H1 (cell line): ENCODE measurements around the gene ATP13A2. TPM values are rescaled to one million over a fixed set of nuclear protein-coding genes. Genes with fewer than 3 reads are reported as not detected.

Experiments used
- CTCF ChIA-PET: fragments of 300-600 bp; sonication (Branson Sonifier 250); formaldehyde crosslinking; loops from one replicate; lab custom pipeline; 2021; ENCODE audit not compliant: partially characterized antibody; lab: Charles Lee
- POLR2A ChIA-PET: fragments of 300-600 bp; sonication (Branson Sonifier 250); formaldehyde crosslinking; loops from one replicate; lab custom pipeline; 2021; ENCODE audit warnings: inconsistent platforms; ENCODE audit not compliant: partially characterized antibody; lab: Charles Lee
- DNase-seq, 2 experiments: peaks; one replicate each; pipeline versions ENCODE4 v3.0.0 to v3.0.0-alpha.2; 2010 to 2022; ENCODE audit warnings: low spot score in 2 of 2, low read depth in 1 of 2, mixed read lengths in 1 of 2
- FAIRE-seq: peaks from 2 replicates; lab custom pipeline; 2011; peaks lifted over from hg19 to GRCh38; lab: Jason Lieb, UNC
- H2AFZ ChIP-seq: 2 replicates; pipeline ENCODE4 v1.8.1; 2012; ENCODE audit warnings: low read length, inconsistent platforms
- H2AK5ac ChIP-seq: 2 replicates; pipeline ENCODE4 v1.6.1; 2013; ENCODE audit warnings: low read depth, low read length
- H2BK120ac ChIP-seq: replicated peaks from 2 replicates; pipeline ENCODE3; 2013; ENCODE audit warnings: low read depth, low read length, inconsistent platforms
- H2BK12ac ChIP-seq: 2 replicates; pipeline ENCODE4 v1.6.1; 2013; ENCODE audit warnings: low read depth, low read length
- H2BK15ac ChIP-seq: 2 replicates; pipeline ENCODE4 v1.6.1; 2013; ENCODE audit warnings: low read length
- H2BK20ac ChIP-seq: 2 replicates; pipeline ENCODE4 v1.6.1; 2013; ENCODE audit warnings: low read length
- H2BK5ac ChIP-seq: 2 replicates; pipeline ENCODE4 v1.6.1; 2013; ENCODE audit warnings: low read depth, low read length
- H3K14ac ChIP-seq: 2 replicates; pipeline ENCODE4 v1.6.1; 2013; ENCODE audit warnings: inconsistent platforms; ENCODE audit not compliant: insufficient read length
- H3K18ac ChIP-seq: 2 replicates; pipeline ENCODE4 v1.6.1; 2013; ENCODE audit warnings: low read length; ENCODE audit errors: extremely low read depth
- H3K23ac ChIP-seq: 2 replicates; pipeline ENCODE4 v1.6.1; 2013; ENCODE audit warnings: inconsistent platforms; ENCODE audit not compliant: insufficient read length
- H3K23me2 ChIP-seq: 2 replicates; pipeline ENCODE4 v1.6.1; 2013; ENCODE audit warnings: low read depth, low read length
- H3K27ac ChIP-seq: 2 replicates; pipeline ENCODE4 v1.6.1; 2011; ENCODE audit warnings: low read depth, low read length, inconsistent platforms
- H3K27me3 ChIP-seq, 4 experiments: replicated peaks in 1 of 4; 1 replicate in 1 of 4; 2 replicates in 3 of 4; pipeline versions ENCODE4 v1.6.1 to v1.8.1; 2011 to 2013; ENCODE audit warnings: low read length in 3 of 4, mild to moderate bottlenecking in 3 of 4, inconsistent platforms in 2 of 4, mixed read lengths in 2 of 4, moderate library complexity in 1 of 4; ENCODE audit not compliant: control insufficient read depth in 3 of 4, insufficient read depth in 3 of 4; ENCODE audit errors: extremely low read depth in 1 of 4
- H3K36me3 ChIP-seq, 4 experiments: 2 replicates each; pipeline versions ENCODE4 v1.6.1 to v1.8.1; 2011 to 2013; ENCODE audit warnings: mild to moderate bottlenecking in 4 of 4, low read length in 3 of 4, moderate library complexity in 2 of 4, control low read depth in 1 of 4, inconsistent platforms in 1 of 4; ENCODE audit not compliant: insufficient read depth in 4 of 4, control insufficient read depth in 2 of 4
- H3K4ac ChIP-seq: replicated peaks from 2 replicates; pipeline ENCODE3; 2013; ENCODE audit warnings: low read length, low read depth, mixed read lengths, inconsistent platforms; ENCODE audit not compliant: insufficient read length
- H3K4me1 ChIP-seq, 4 experiments: replicated peaks in 1 of 4; 1 replicate in 1 of 4; 2 replicates in 3 of 4; pipeline versions ENCODE4 v1.6.1 to v1.8.1; 2011 to 2013; ENCODE audit warnings: low read length in 3 of 4, inconsistent platforms in 2 of 4, mixed read lengths in 1 of 4; ENCODE audit not compliant: insufficient read depth in 4 of 4, control insufficient read depth in 3 of 4
- H3K4me2 ChIP-seq, 2 experiments: 2 replicates each; pipeline versions ENCODE4 v1.6.1 to v1.8.1; 2011 to 2013; ENCODE audit warnings: low read depth in 2 of 2, low read length in 2 of 2, control low read depth in 1 of 2, inconsistent platforms in 1 of 2, mild to moderate bottlenecking in 1 of 2; ENCODE audit not compliant: insufficient read depth in 1 of 2
- H3K4me3 ChIP-seq, 4 experiments: fragments of 200-600, 300-600 bp in 1 of 4; sonication (generic), shearing (Covaris generic), sonication (Bioruptor Twin) in 1 of 4; 2 replicates each; pipeline versions ENCODE4 v1.5.1 to v1.8.1; 2011 to 2016; ENCODE audit warnings: low read length in 4 of 4, low read depth in 3 of 4, control low read depth in 2 of 4, inconsistent platforms in 2 of 4, mild to moderate bottlenecking in 2 of 4, mixed read lengths in 1 of 4, moderate library complexity in 1 of 4; ENCODE audit not compliant: insufficient read depth in 2 of 4; ENCODE audit errors: extremely low read depth in 1 of 4
- H3K56ac ChIP-seq: replicated peaks from 2 replicates; pipeline ENCODE3; 2013; ENCODE audit warnings: low read depth, mild to moderate bottlenecking, mixed read lengths, low read length, inconsistent platforms; ENCODE audit not compliant: insufficient read length
- H3K79me1 ChIP-seq: 2 replicates; pipeline ENCODE4 v1.6.1; 2013; ENCODE audit warnings: low read depth, low read length, control low read depth
- H3K79me2 ChIP-seq, 2 experiments: 2 replicates each; pipeline versions ENCODE4 v1.6.1 to v1.8.1; 2012 to 2013; ENCODE audit warnings: low read length in 2 of 2, mild to moderate bottlenecking in 2 of 2, inconsistent platforms in 1 of 2; ENCODE audit not compliant: insufficient read depth in 2 of 2, control insufficient read depth in 1 of 2
- H3K9ac ChIP-seq, 4 experiments: replicated peaks in 1 of 4; 1 replicate in 1 of 4; 2 replicates in 3 of 4; pipeline versions ENCODE4 v1.6.1 to v1.8.1; 2011 to 2013; ENCODE audit warnings: low read depth in 3 of 4, low read length in 3 of 4, control low read depth in 2 of 4, mild to moderate bottlenecking in 2 of 4, moderate library complexity in 2 of 4, inconsistent platforms in 1 of 4; ENCODE audit errors: extremely low read depth in 1 of 4
- H3K9me3 ChIP-seq, 2 experiments: 2 replicates each; pipeline versions ENCODE4 v1.6.1 to v1.8.1; 2012 to 2013; ENCODE audit warnings: mild to moderate bottlenecking in 2 of 2, moderate library complexity in 2 of 2, control low read depth in 1 of 2, inconsistent platforms in 1 of 2, low read depth in 1 of 2, low read length in 1 of 2, mixed read lengths in 1 of 2; ENCODE audit not compliant: insufficient read depth in 2 of 2
- H4K20me1 ChIP-seq, 2 experiments: replicated peaks in 1 of 2; 2 replicates each; pipeline versions ENCODE3 to v1.8.1; 2011 to 2013; ENCODE audit warnings: inconsistent platforms in 2 of 2, low read length in 2 of 2, mild to moderate bottlenecking in 1 of 2; ENCODE audit not compliant: insufficient read depth in 2 of 2, control insufficient read depth in 1 of 2
- H4K5ac ChIP-seq: 2 replicates; pipeline ENCODE4 v1.6.1; 2013; ENCODE audit warnings: low read length, low read depth, mixed read lengths, inconsistent platforms; ENCODE audit not compliant: insufficient read length
- H4K8ac ChIP-seq: 2 replicates; pipeline ENCODE4 v1.8.0; 2013; ENCODE audit warnings: mild to moderate bottlenecking, moderate library complexity, low read length, inconsistent platforms; ENCODE audit not compliant: insufficient read depth; ENCODE audit errors: extremely low read depth
- H4K91ac ChIP-seq: replicated peaks from 2 replicates; pipeline ENCODE3; 2013; ENCODE audit warnings: low read length, mixed read lengths, inconsistent platforms; ENCODE audit not compliant: insufficient read length
- BCL11A ChIP-seq, 2 experiments: IDR thresholded peaks; one replicate each; pipeline ENCODE4 v1.6.1; 2011; ENCODE audit warnings: low read depth in 2 of 2, low read length in 2 of 2, mild to moderate bottlenecking in 2 of 2
- GTF2F1 ChIP-seq: IDR thresholded peaks from 2 replicates; pipeline ENCODE4 v1.6.1; 2012; ENCODE audit warnings: low read depth, low read length, improper control_type of control experiment, borderline replicate concordance
- NRF1 ChIP-seq: IDR thresholded peaks from 2 replicates; pipeline ENCODE4 v1.6.1; 2011; ENCODE audit warnings: mild to moderate bottlenecking, low read depth, low read length, improper control_type of control experiment
- YY1 ChIP-seq: IDR thresholded peaks from 2 replicates; pipeline ENCODE4 v1.6.1; 2011; ENCODE audit warnings: low read depth, mild to moderate bottlenecking, low read length
- ZNF274 ChIP-seq: IDR thresholded peaks from 2 replicates; pipeline ENCODE4 v1.7.0; 2012; ENCODE audit warnings: low read length, borderline replicate concordance; ENCODE audit errors: extremely low read depth
- WGBS, 2 experiments: shearing (Covaris generic) in 1 of 2; methylation state at CpG; one replicate each; pipeline versions ENCODE4 v1.1.6 to v1.1.7; 2013 to 2015; ENCODE audit warnings: low lambda C conversion rate in 2 of 2, mixed read lengths in 2 of 2, inconsistent platforms in 1 of 2, low coverage in 1 of 2, missing lambda C conversion rate in 1 of 2; ENCODE audit not compliant: insufficient replicate concordance in 2 of 2, insufficient coverage in 1 of 2, insufficient read length in 1 of 2; ENCODE audit errors: extremely low coverage in 1 of 2, missing lambda C conversion rate in 1 of 2; 5-methylcytosine and 5-hydroxymethylcytosine counted together
- polyA plus RNA-seq, 7 experiments: library from polyadenylated mRNA; depleted of rRNA in 3 of 7; stranded (reverse) in 5 of 7; unstranded in 2 of 7; fragments of >200 nt in 5 of 7; fragments of 200-250 nt in 2 of 7; gene quantifications; 1 replicate in 5 of 7; 2 replicates in 1 of 7; 4 replicates in 1 of 7; pipeline versions ENCODE4 v1.2.1 to v1.2.3, GENCODE V29; 2011 to 2013; ENCODE audit warnings: missing spikeins in 2 of 7, mixed read lengths in 2 of 7
- total RNA-seq: library from RNA; stranded (reverse); fragmentation: NEBNext Ultra II Directional; extraction: Animal tissue kit (Norgen Biotek cat#: 25700); gene quantifications from 2 replicates; pipeline ENCODE4 v1.2.1, GENCODE V29; 2021

The ATP13A2 gene
- total and polyA plus RNA-seq, 2 of the 8 experiments (the other 6 are each of a cell fraction or from before 2014, with no cell fraction given): 82.1 to 83.6 TPM

GRCh38 chr1:16986113-16986512 lies 25.6 kb downstream of the ATP13A2 start:
- H3K56ac ChIP-seq: no peak overlapping the region
- peak overlapping the region; percentile 19; the same call in 1 of the 2 replicates for H3K18ac ChIP-seq
- no peaks in the 10 kb centered on the region for H4K20me1 ChIP-seq
- H4K91ac ChIP-seq: no peak overlapping the region
- no peaks in the 10 kb centered on the region for H3K79me2 ChIP-seq
- no peak for FAIRE-seq
- H3K4me3 ChIP-seq: no peak overlapping the region
- no peak overlapping the region for H4K5ac ChIP-seq
- no peak overlapping the region for H3K4me2 ChIP-seq
- no peak overlapping the region for H2AK5ac ChIP-seq
- no peak overlapping the region for H2BK120ac ChIP-seq
- POLR2A ChIA-PET: interaction anchor here (0.8 to 2.5 kb wide), 9 partner anchors 7 to 53 kb away, joined by 3 to 16 read pairs (median 3); no protein-coding TSS in a partner anchor
- no peak overlapping the region for H3K27ac ChIP-seq
- H3K79me1 ChIP-seq: no peaks in the 10 kb centered on the region
- H2BK5ac ChIP-seq: no peak overlapping the region
- H3K4me1 ChIP-seq: peaks cover 0 to 5% (median 3%) of the 10 kb centered on the region in 4 experiments; a peak in 4 of 7 replicates
- CTCF ChIA-PET: interaction anchor here (0.7 to 14.2 kb wide), 33 partner anchors 7 to 455 kb away, joined by 3 to 267 read pairs (median 5); no protein-coding TSS in a partner anchor
- no peak overlapping the region for H3K14ac ChIP-seq
- no peak overlapping the region for H2BK15ac ChIP-seq
- H2BK12ac ChIP-seq: no peak overlapping the region
- no peak overlapping the region for H2AFZ ChIP-seq
- 91% methylated on average over 15 of the region's 19 CpGs; no CpG with 5 or more reads in 1 of the 2 experiments for WGBS, 2 experiments
- no peak overlapping the region for H3K4ac ChIP-seq
- no peak for TF ChIP-seq YY1
- TF ChIP-seq NRF1: no peak
- no peak for TF ChIP-seq GTF2F1
- no peak for TF ChIP-seq ZNF274
- no peak for TF ChIP-seq BCL11A (IDR thresholded peaks at IDR 0.05; ENCODE audit: low read depth in 2 of 2, low read length in 2 of 2)
- H2BK20ac ChIP-seq: no peak overlapping the region
- H3K9me3 ChIP-seq: no peaks in the 10 kb centered on the region
- no peak overlapping the region for H3K9ac ChIP-seq
- peaks cover 0 to 9% (median 4%) of the 10 kb centered on the region in 4 experiments; a peak in 3 of 8 replicates for H3K36me3 ChIP-seq
- H3K23me2 ChIP-seq: no peaks in the 10 kb centered on the region
- DNase-seq: no peak
- no peak overlapping the region for H3K23ac ChIP-seq
- H4K8ac ChIP-seq: no peak overlapping the region
- H3K27me3 ChIP-seq: no peaks in the 10 kb centered on the region; a peak in 1 of 7 replicates
